GM12878 (cell line): Measurements from ENCODE around the gene PPP3CB. TPM values are rescaled to one million over a fixed set of nuclear protein-coding genes. Genes with fewer than 3 reads are reported as not detected.

Experiments used
- ATAC-seq: fragments of 200-7000 bp; cut with Tn5 transposase; 3 replicates; pipeline ENCODE4 v1.9.1; 2020; ENCODE audit warnings: mild to moderate bottlenecking, moderate library complexity
- BruUV-seq: library from RNA; stranded (reverse); fragments of 400-500 nt; replicated peaks from 2 replicates; lab custom pipeline; 2021; lab: Mats Ljungman, UMichigan
- CTCF ChIA-PET: fragments of 300-600 bp; sonication (Branson Sonifier 250); formaldehyde crosslinking; extraction: SDS; loops from one replicate; lab custom pipeline; 2021; ENCODE audit warnings: inconsistent platforms; lab: Yijun Ruan, JAX
- POLR2A ChIA-PET: fragments of 350-600 bp; formaldehyde crosslinking; extraction: SDS; loops from one replicate; lab custom pipeline; 2021; ENCODE audit warnings: inconsistent platforms; lab: Charles Lee
- RAD21 ChIA-PET: fragments of 300-600 bp; sonication (Branson Sonifier 250); formaldehyde crosslinking; loops from one replicate; lab custom pipeline; 2023; ENCODE audit warnings: antibody characterized with exemption; ENCODE audit not compliant: unreplicated experiment; lab: Charles Lee
- SMC1A ChIA-PET: fragments of 300-600 bp; sonication (Branson Sonifier 250); formaldehyde crosslinking; loops from one replicate; lab custom pipeline; 2023; ENCODE audit not compliant: unreplicated experiment, uncharacterized antibody; lab: Charles Lee
- DNase-seq: peaks from one replicate; pipeline ENCODE4 v3.0.0-alpha.2; 2011; ENCODE audit warnings: low read depth, low spot score
- FAIRE-seq: peaks from 3 replicates; lab custom pipeline; 2011; peaks lifted over from hg19 to GRCh38; lab: Jason Lieb, UNC
- H2AFZ ChIP-seq: 2 replicates; pipeline ENCODE4 v1.6.0; 2011; ENCODE audit warnings: low read depth, low read length, control low read depth; ENCODE audit not compliant: control insufficient read depth
- H3K27ac ChIP-seq: 2 replicates; pipeline ENCODE4 v1.5.1; 2011; ENCODE audit warnings: control low read depth; ENCODE audit not compliant: control insufficient read depth, insufficient read depth
- H3K27me3 ChIP-seq, 2 experiments: replicated peaks in 1 of 2; 2 replicates each; pipeline versions ENCODE4 v1.6.0 to v1.6.1; 2011; ENCODE audit warnings: low read length in 1 of 2; ENCODE audit not compliant: control insufficient read depth in 2 of 2, insufficient read depth in 2 of 2
- H3K36me3 ChIP-seq, 2 experiments: 2 replicates each; pipeline ENCODE4 v1.5.1; 2011; ENCODE audit warnings: low read length in 1 of 2; ENCODE audit not compliant: control insufficient read depth in 2 of 2, insufficient read depth in 2 of 2
- H3K4me1 ChIP-seq: 2 replicates; pipeline ENCODE4 v1.6.1; 2011; ENCODE audit warnings: mild to moderate bottlenecking, low read length, moderate library complexity, mixed read lengths; ENCODE audit not compliant: control insufficient read depth, insufficient read depth
- H3K4me2 ChIP-seq: 2 replicates; pipeline ENCODE4 v1.6.0; 2011; ENCODE audit warnings: control low read depth; ENCODE audit not compliant: control insufficient read depth, insufficient read depth
- H3K4me3 ChIP-seq: fragments of 200-600 bp; sonication (generic); 2 replicates; pipeline ENCODE4 v1.5.1; 2016
- H3K79me2 ChIP-seq: 2 replicates; pipeline ENCODE4 v1.6.0; 2011; ENCODE audit warnings: low read length; ENCODE audit not compliant: control insufficient read depth, insufficient read depth
- H3K9ac ChIP-seq: 2 replicates; pipeline ENCODE4 v1.8.0; 2011; ENCODE audit warnings: low read length, control low read depth, mixed read lengths; ENCODE audit not compliant: control insufficient read depth, insufficient read depth
- H3K9me3 ChIP-seq: replicated peaks from 3 replicates; pipeline ENCODE4 v1.5.1; 2011; ENCODE audit warnings: mild to moderate bottlenecking, low read length; ENCODE audit not compliant: control insufficient read depth, insufficient read depth
- H4K20me1 ChIP-seq: 2 replicates; pipeline ENCODE4 v1.6.0; 2011; ENCODE audit not compliant: control insufficient read depth, insufficient read depth
- ATF2 ChIP-seq: IDR thresholded peaks from 2 replicates; pipeline ENCODE4 v1.6.1; 2012; ENCODE audit warnings: low read length, inconsistent platforms
- DPF2 ChIP-seq: fragments of 450-650 bp; IDR thresholded peaks from 2 replicates; pipeline ENCODE4 v1.6.1; 2017; ENCODE audit warnings: mild to moderate bottlenecking
- E2F8 ChIP-seq: fragments of 450-650 bp; IDR thresholded peaks from 2 replicates; pipeline ENCODE4 v1.6.1; 2018; ENCODE audit warnings: mild to moderate bottlenecking, low read depth, moderate library complexity; ENCODE audit not compliant: partially characterized antibody
- PRDM15 ChIP-seq: fragments of 450-650 bp; formaldehyde crosslinking; IDR thresholded peaks from 2 replicates; pipeline ENCODE4 v1.4.0; 2020; ENCODE audit warnings: mild to moderate bottlenecking, moderate library complexity
- RAD51 ChIP-seq: fragments of 450-650 bp; IDR thresholded peaks from 2 replicates; pipeline ENCODE4 v1.6.1; 2016; ENCODE audit warnings: moderate library complexity, mild to moderate bottlenecking, inconsistent platforms
- SMC3 ChIP-seq: IDR thresholded peaks from 2 replicates; pipeline ENCODE4 v1.6.1; 2011; ENCODE audit warnings: low read length, improper control_type of control experiment, borderline replicate concordance
- STAT1 ChIP-seq: fragments of 450-650 bp; conservative IDR thresholded peaks from 2 replicates; pipeline ENCODE4 v1.6.1; 2014; ENCODE audit warnings: antibody characterized with exemption, mild to moderate bottlenecking
- SUPT20H ChIP-seq: IDR thresholded peaks from 2 replicates; pipeline ENCODE4 v1.6.1; 2011; ENCODE audit warnings: low read depth, mild to moderate bottlenecking, low read length, moderate library complexity, borderline replicate concordance; ENCODE audit not compliant: control insufficient read depth
- ZNF24 ChIP-seq: fragments of 450-650 bp; IDR thresholded peaks from 2 replicates; pipeline ENCODE4 v1.6.1; 2017; ENCODE audit warnings: antibody characterized with exemption, mild to moderate bottlenecking
- ZNF622 ChIP-seq: fragments of 450-650 bp; IDR thresholded peaks from 2 replicates; pipeline ENCODE4 v1.6.1; 2017; ENCODE audit warnings: mild to moderate bottlenecking, inconsistent platforms
- WGBS: methylation state at CpG from one replicate; pipeline ENCODE4 v1.1.6; 2016; ENCODE audit warnings: low lambda C conversion rate; ENCODE audit not compliant: insufficient replicate concordance, insufficient coverage; ENCODE audit errors: missing lambda C conversion rate; 5-methylcytosine and 5-hydroxymethylcytosine counted together
- in situ Hi-C: fragments of 300-500 bp; cut with MboI; formaldehyde crosslinking; loops from 9 replicates; pipeline ENCODE4 v1.14.3; 2018; ENCODE audit warnings: mixed read lengths
- intact Hi-C: fragments of 100-400 bp; cut with micrococcal nuclease; formaldehyde crosslinking; loops from one replicate; pipeline ENCODE4 v1.14.2; 2022; ENCODE audit not compliant: unreplicated experiment
- polyA plus RNA-seq, 11 experiments: library from polyadenylated mRNA; depleted of rRNA in 4 of 11; unstranded in 6 of 11; stranded (reverse) in 5 of 11; fragments of >200 nt; fragmentation: Nextera tagmentation in 4 of 11; fragmentation: Illumina TruSeq in 1 of 11; extraction: Ambion mirVana in 4 of 11; extraction: Trizol in 1 of 11; gene quantifications; 1 replicate in 1 of 11; 2 replicates in 10 of 11; pipeline versions ENCODE4 v1.2.1 to v1.2.3, GENCODE V29; 2011 to 2016; ENCODE audit warnings: inconsistent platforms in 2 of 11, missing spikeins in 2 of 11, low read depth in 1 of 11
- total RNA-seq, 4 experiments: library from RNA; depleted of rRNA in 3 of 4; stranded (reverse); fragments of >200 nt in 3 of 4; fragmentation: Illumina TruSeq in 1 of 4; extraction: Trizol in 1 of 4; gene quantifications; 2 replicates each; pipeline versions ENCODE4 v1.2.1 to v1.2.3, GENCODE V29; 2013 to 2021
- TF ChIP-seq, protein P1 (sequence below): IDR thresholded peaks from 2 replicates; pipeline ENCODE4 v1.6.1; 2011; ENCODE audit warnings: borderline replicate concordance, low read depth, mild to moderate bottlenecking, moderate library complexity, mixed read lengths, low read length; ENCODE audit not compliant: insufficient read depth; ENCODE audit errors: extremely low read length

Gene PPP3CB
- total and polyA plus RNA-seq, 10 of the 15 experiments (the other 5 are each of a cell fraction or from before 2014, with no cell fraction given), result 11.4 to 46.4 (median 19.3) TPM

GRCh38 chr10:73401636-73402035 lies 94.2 kb downstream of the PPP3CB start (continued):
- no peak for TF ChIP-seq E2F8
- TF ChIP-seq, all 136 proteins: peak for 0

DNA sequence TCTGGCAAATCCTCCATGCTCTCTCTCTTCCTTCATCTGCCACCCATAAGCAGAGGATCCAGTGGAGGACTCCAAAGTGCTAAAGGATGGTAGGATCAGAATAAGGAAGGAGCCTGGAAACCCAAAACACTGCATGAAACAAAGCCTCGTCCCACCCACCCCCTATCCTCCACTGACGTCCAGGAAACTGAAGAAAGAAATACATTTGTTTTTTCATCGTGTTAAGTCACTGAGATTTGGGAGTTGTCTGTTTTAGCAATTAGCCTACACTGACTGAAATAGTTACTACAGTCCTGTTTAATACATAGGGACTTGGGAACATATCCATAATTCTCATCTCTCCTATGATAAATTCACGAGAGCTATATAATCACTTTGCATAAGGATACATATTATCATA lies 96.8 kb downstream of the PPP3CB start:
- Histone ChIP-seq H3K4me3 (no peak overlapping the region), H3K4me1 (no peaks in the 10 kb centered on the region), H3K27me3 (no peaks in the 10 kb centered on the region), H3K27ac (no peak overlapping the region), H3K79me2 (peaks cover 20% of the 10 kb centered on the region), H4K20me1 (no peaks in the 10 kb centered on the region), H2AFZ (no peak overlapping the region)
- RAD21 ChIA-PET, result no interaction called here
- POLR2A ChIA-PET, result interaction anchor here (0.5 kb wide), 1 partner anchor 138 kb away, joined by 3 read pairs; no protein-coding TSS in a partner anchor
- WGBS, result 88% methylated on average over 4 of the region's 4 CpGs
- in situ Hi-C loops (no loop called here), intact Hi-C loops (no loop called here)
- TF ChIP-seq PRDM15 (CRISPR knock-in tag) (no peak), RAD51 (no peak), ZNF622 (no peak), DPF2 (no peak), SUPT20H (no peak), SMC3 (no peak), STAT1 (no peak), ATF2 (no peak), ZNF24 (no peak)
- TF ChIP-seq, protein P1, sequence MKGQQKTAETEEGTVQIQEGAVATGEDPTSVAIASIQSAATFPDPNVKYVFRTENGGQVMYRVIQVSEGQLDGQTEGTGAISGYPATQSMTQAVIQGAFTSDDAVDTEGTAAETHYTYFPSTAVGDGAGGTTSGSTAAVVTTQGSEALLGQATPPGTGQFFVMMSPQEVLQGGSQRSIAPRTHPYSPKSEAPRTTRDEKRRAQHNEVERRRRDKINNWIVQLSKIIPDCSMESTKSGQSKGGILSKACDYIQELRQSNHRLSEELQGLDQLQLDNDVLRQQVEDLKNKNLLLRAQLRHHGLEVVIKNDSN, result no peak
- TF ChIP-seq, all 136 proteins: peak for 0
- ChIA-PET SMC1A (no interaction called here), CTCF (interaction anchor here (1.0 kb wide), 1 partner anchor 135 kb away, joined by 3 read pairs; no protein-coding TSS in a partner anchor)
- Histone ChIP-seq H3K36me3 (peaks cover 4 to 23% of the 10 kb centered on the region in 2 experiments), H3K9me3 (no peaks in the 10 kb centered on the region; the same call in 2 of the 3 replicates), H3K9ac (no peak overlapping the region), H3K4me2 (no peak overlapping the region)
- ATAC-seq (no peak), FAIRE-seq (no peak), DNase-seq (no peak)
- no TSS peak for BruUV-seq
